GM19467 (cell line): ENCODE results near the gene PTCD3.

Experiments
- ATAC-seq: cut with Tn5 transposase; IDR thresholded peaks from one replicate; pipeline ENCODE4 v1.9.1; 2021; ENCODE audit warnings: mild to moderate bottlenecking, moderate library complexity; ENCODE audit not compliant: unreplicated experiment

PTCD3 gene

DNA sequence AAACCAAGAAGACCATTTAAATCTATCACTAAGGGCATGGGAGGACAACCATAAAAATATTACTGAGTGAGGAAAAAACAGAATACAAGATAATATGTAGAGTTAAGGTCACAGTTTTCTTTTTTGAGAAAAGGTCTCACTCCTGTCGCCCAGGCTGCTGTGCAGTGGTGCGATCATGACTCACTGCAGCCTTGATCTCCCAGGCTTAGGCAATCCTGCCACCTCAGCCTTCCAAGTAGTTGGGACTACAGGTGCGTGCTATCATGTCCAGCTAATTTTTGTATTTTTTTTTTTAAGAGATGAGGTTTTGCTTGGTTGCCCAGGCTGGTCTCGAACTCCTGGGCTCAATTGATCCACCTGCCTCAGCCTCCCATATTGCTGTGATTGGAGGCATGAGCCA lies 24.3 kb upstream of the PTCD3 start:
- ATAC-seq = no peak

DNA sequence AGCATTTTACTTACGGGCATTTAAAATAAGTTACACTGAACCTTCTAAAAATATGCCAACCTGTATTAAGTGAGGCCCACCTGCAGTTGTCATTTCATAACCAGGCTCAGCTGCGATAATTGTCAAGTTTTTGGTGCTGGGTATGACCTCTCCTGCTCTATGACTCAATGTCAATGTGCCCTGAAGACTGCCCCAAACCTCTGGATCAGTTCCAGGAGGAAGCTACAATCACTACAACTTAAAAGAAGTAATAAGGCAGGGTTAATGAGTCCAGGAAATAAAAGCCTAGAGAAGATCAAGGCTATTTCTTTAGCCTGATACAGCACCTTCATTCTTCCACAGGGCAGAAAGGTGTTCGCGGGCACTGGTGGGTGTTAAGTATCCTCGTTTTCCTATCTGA lies 23.3 kb upstream of the PTCD3 start:
- ATAC-seq = no peak

DNA sequence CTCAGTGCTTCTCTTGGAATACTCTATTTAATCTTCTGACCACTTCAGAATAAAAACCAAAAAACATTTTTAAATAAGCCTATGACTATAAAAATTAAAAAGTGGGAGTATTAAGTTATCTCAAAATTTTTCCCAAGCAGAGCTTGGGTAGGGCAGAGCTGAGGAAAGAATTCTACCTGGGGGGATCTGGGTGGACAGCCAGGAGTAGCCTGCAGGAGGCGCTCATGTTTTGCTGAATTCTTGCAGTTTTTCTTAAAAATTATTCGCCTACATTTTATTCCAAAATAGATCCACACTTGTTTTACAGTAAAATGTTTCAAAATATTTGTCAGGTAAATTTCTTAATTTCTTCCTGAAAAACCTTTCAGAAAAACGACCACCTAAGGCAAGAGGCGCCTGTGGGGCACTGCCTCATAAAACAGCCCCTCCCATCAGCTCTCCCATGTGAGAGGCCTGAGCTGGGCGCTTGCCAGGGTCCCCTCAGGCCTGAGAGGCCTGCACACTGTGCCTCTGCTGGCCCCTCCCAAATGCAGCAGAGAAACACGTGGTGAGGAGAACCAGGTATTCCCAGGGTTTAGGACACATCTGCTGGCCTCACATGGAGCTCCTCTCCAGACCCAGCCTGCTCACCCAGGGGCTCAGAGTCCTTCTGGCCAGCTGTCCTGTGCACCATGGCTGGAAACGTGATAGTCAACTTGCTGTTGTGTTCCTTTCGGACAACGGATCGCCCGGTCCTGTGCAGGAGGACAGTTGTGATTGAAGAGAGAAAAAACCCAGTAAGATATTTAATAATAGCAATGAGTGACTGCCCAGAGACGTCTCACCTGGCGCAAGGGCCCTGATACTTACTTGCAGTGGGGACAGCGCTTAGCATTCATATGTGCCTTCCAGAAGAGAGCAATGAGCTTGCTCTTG lies 17.8 kb upstream of the PTCD3 start:
- ATAC-seq = no peak

DNA sequence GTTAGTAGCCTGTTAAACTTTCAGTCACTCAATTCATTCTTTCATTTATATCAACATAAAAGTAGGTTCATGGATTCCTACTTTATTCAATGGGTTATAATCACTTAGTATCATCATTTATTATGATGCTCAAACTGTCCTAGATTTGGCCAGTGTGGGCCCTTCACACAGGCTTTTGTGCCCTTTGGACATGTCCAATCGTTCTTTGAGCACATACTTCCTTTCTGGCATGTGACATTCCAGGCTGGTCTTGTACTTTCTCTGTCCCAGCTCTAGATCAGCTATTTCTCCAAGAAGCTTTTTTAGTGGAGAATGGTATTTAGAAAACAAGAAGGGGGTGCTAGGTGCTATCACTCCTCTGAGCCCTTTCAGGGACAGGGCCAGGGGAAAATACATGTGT lies 11.8 kb upstream of the PTCD3 start:
- no peak for ATAC-seq

DNA sequence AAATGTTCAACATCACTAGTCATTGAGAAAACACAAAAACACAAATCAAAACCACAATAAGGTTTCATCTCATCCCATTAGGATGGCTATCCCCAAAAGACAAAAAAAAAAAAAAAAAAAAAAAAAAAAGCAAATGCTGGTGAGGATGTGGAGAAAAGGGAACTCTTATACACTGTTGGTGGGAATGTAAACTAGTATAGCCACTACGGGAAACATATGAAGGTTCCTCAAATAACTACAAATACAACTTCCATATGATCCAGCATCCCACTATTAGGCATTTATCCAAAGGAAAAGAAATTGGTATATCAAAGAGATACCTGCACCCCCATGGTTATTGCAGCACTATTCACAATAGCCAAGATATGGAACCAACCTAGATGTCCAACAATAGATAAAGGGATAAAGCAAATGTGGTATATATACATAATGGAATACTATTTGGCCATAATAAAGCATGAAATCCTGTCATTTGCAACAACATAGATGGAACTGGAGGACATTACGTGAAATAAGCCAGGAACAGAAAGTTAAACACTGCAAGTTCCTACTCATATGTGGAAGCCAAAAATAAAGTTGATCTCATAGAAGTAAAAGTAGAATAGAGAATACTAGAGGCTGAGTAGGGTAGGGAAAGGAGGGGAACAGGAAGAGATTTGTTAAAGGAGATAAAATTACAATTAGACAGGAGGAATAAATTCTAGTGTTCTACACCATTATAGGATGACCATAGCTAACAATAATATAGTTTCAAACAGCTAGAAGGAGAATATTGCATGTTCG lies 8.7 kb upstream of the PTCD3 start:
- no peak for ATAC-seq

DNA sequence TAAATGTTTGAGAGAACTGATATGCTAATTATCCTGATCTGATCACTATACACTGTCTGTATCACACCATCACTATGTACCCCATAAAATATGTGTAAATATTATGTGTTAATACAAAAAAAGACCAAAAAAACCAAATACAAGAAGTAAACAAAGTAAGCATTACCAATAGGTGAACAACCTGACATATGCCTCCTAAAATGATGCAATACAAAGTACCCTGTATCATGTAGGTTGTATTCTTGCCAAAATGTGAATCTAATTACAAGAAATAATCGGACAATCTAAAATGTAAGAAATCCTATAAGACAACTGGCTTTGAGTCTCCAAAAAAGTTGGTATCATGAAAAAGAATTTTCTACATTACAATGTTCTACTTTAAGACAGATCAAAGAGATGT lies 8.1 kb upstream of the PTCD3 start:
- no peak for ATAC-seq

DNA sequence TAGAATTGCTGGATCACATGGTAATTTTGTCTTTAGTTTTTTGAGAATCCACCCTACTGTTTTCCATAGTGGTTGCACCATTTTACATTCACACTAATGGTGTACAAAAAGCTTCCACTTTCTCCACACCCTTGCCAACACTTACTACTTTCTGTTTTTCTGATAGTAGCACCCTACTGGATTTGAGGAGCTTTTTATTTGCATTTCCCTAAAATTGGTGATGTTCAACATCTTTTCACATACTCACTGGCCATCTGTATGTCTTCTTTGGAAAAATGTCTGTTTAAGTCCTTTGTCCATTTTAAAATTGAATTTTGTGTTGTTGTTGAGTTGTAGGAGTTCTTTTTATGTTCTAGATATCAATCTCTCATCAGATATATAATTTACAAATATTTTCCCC lies 3.9 kb upstream of the PTCD3 start:
- no peak for ATAC-seq

DNA sequence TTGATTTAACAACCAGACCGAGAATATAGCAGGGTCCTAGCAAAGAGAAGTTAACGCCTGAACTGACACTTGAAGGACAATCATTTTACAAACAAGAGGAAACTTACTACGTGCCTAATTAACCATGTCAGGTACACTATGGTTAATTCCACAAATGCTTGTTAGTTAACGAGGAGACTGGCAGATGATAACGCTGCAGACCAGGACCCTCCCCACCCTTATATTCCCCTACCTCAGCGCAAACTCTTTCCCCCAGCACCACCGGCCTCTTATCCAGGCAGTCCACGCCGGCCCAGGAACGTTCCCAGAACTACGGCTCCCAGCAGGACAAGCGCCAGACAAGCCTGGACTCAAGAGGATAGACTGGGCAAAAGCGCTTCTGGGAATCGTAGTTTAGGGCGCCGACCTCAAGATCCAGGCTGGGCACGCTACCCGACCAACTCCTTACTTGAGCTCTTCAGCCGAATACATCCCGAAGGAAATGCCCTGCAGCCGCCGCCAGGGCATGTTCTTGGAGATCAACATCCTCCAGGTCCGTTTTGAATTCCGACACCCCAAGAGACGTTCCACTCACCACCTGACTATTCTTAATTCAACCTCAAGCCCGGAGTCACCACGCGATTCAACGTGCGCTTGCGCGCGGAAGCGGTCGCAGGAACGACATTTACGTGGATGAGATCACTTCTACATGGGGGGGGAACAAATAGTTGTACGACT lies 625 bp upstream of the PTCD3 start, which contains the start of gene POLR1A:
POLR1A (minus strand) TSS at position 635 of the 717 bp plus-strand sequence; CDS start at position 525, 110 bp downstream.
- peak; percentile 69 for ATAC-seq

DNA sequence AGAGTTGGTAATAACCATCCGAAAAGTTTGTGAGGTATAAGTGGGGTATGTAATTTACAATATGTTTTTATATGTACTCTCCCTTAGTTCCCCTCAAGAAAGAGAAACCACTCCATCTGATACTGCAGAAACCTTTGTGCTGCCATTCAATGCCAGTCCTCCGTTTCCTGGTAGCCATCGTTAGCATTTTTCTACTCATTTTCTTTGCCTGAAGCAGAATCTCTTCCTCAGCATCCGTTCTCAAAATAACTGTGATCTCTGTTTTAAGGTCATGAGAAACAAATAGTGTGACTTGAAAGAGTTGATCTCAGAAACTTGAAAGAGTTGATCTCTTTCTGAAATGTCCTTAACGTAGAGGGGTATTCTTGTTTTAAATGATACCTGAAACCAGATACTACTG lies 996 bp downstream of the PTCD3 start:
- no peak for ATAC-seq

DNA sequence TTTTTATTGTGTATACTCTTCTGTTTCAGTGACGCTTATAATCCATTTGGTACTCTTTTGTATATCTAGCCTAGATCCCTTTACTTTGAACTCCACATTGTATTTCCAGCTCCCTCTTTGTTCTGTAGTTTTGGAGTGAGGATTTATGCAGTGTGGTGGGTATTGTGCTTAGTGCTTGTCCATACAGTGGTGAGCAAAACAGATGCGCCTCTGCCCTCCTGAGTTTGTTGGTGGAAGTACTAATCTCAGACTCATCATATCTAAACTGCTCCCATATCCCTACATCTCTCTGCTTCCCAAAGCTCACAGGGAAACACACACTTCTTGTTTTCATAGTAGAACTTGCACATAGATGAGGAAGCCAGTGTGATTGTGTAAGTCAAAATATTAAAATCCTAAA lies 12.1 kb downstream of the PTCD3 start:
- no peak for ATAC-seq

DNA sequence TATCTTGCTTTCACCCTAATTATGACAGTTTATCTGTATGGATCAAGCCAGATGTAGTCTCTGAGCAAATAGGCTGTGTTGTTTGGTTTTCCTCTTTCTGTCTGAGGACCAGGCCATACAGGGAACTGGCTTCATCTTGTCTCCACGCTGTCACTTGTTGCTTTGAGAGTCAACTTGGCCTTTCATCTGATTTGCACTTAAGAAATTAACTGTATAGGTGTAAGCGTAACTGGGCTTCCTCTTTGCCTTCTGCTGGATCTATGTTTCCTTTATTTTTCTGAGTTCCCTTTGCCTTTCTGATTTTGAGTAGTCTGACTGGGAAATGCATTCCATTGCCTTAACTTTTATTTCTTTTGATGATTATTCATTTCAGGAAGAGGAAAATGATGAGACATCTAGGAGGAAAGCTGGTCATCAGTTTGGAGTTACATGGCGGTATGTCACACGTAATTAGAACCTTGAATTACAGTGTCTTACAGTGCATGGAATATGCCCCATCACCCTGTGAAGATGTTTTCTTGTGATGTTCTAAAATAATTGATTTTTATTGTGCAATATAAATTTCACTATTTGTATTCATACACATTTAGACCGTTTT lies 17.4 kb downstream of the PTCD3 start:
- no peak for ATAC-seq

DNA sequence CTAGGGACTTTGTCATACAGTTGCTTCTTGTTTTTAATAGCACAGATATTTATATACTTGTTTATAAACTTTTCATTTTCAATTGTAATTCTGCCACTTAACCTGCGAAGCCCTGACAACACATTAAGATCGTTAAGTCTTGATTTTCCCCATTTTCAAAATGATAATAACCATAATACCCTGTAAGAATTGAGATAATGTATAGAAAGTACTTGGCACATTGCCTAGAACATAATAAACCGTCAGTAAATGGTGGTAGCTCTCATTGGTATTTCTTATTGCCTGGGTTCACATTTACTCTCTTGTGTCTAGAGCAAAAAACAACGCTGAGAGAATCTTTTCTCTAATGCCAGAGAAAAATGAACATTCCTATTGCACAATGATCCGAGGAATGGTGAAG lies 18.6 kb downstream of the PTCD3 start:
- ATAC-seq = no peak

DNA sequence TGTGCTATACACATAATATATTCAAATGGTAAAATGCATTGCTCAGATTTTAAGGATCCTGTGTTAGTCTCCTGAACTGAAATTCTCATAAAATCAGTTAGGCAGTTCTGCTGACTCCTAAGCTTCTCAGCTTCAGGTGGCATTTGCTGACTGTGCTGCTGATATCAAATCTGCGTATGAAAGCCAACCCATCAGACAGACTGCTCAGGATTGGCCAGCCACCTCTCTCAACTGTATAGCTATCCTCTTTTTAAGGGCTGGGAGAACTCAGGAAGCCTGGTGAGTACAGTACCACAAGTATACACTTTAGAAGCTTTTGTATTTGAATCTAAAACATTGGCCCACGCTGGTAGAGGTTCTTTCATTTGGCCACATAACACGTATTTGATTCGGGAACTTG lies 28.7 kb downstream of the PTCD3 start:
- ATAC-seq = no peak

DNA sequence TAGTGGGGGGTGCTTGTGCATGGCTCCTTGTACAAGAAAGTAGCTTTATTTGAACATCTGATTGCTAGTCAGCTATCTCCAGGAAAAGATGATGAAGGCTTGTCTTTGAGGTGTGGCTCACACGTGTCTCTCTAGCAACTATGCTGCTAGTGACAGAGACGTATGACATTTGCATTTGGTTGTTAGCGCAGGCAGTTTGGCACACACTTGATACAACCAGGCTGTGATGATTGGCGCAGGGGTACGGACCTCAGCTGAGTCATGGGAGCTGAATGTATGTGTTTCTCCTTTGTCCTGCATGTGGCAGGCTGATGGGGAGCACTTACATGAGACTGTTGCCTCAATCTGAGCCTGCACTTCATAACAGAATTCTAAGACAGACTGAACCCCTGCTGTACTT lies 29.6 kb downstream of the PTCD3 start:
- ATAC-seq = no peak

DNA sequence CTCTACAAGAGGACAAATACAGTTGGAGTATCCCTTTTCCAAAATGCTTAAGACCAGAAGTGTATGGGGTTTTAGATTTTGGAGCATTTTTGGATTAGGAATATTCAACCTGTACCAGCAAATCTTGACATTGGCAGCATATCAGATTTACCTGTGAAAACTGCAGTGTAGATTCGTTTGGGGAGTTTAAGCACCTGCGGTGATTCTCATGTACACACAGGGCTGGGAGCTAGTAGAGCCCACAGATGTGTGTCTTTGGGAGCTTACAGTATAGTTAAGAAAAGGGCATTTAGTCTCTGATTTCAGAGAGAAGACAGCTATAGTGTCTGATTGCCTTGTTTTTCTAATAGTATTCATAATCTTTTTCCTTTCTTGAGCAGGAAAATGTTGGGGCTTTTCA lies 30.1 kb downstream of the PTCD3 start:
- no peak for ATAC-seq

DNA sequence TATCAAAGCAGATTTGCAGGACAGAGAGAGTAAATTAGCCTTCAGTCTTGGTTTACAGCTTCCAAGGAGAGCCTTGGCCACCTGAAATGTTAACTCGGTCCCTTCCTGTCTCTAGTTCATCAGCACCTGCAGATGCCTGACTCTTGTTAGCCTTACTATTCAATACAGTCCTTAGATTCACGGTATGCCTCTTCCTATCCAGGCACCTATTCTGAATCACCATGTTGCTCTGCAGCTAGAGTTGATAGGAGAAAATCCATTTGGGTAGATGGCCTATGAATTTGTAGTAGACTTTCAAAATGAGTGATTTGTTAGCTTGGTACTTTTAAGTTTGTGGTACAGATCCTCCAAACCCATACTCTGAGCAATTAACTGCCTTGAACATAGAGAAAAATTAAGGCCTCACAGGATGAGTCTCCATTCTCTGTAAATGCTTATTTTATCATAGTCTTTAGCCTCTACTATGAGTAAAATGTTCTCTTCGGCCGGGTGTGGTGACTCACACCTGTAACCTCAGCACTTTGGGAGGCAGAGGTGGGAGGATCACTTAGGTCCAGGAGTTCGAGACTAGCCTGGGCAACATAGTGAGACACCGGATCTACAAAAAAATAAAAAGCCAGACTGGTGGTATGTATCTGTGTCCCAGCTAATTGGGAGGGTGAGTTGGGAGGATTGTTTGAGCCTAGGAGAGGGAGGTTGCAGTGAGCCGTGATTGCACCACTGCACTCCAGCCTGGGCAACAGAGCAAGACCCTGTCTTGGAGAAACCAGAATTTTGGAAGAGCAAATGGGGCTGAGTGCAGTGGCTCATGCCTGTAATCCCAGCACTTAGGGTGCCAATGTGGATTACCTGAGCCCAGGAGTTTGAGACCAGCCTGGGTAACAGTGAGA lies 32.9 kb downstream of the PTCD3 start:
- no peak for ATAC-seq

DNA sequence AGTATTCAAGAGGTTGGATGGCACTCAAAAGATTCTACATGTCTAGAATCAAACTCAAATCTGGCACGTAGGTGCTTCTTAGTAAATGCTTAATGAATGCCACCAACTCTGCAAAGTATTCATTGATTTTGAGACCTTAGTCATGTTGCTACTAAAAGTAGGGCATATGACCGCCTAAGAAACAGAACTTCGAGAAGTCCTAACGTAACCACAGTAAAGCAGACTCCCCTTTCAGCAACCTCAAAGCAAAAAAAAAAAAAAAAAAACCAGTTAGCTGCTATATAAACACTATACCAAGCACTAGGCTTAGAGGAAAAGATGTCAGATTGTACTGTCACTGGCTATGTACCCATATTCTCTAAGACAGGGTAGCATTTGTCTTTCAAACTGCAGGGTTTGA lies 33.9 kb downstream of the PTCD3 start:
- no peak for ATAC-seq

DNA sequence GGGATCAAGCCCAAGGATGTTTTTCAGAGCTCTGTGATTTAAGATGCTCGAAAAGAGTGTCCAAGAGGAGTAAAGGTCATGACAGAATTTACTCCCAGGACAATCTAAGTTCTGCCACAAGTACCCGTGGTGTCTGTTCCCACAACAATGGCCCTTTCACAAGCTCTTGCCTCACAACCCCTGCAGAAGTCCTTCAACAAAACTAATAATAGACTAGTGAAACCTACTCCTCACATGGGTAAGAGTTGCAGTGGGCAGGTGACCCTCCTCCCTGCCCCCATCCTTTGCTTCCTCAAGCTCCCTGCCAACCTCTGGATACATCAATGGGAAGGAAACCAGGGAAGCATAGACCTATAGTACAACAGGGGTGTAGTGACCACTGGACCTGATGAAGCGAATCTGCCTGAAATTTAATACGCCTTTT lies 34.9 kb downstream of the PTCD3 start:
- ATAC-seq = no peak

DNA sequence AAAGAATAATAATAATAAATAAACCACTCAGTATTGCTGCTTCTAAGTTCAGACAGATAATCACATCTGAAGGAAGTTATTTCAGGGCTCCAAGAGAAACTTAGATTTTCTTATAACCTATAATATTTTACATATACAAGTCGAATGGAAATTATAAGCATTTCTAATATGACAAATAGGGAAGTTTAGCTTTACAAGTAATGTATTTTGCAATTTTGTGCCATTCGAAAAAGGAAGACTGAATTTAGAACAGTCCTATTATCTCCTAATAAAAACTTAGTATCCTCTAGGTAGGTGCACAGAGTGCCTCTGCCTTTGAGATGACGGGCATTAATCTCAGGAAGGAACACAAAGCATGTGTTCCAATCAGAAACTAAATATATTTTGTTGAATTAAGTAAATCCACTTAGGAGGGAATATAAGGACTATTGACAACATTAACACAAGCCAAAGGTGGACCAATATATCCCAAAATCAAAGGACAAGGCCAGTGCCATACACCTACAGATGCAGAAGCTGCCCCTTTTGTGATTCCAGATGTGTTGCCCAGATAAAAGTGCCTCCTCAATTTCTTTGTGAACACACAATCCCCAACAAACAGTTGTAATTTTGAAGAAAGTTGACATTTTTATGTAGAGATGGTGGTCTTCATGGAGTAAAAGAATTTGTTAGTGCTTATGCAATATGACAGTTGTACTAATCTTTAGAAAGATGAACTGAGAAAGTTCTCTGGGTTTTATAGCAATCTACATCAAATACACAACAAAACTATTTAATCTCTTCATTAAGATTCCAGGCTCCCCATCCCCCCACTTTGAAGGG lies 36.6 kb downstream of the PTCD3 start:
- ATAC-seq = no peak
